IPS-18a (cell line): ENCODE measurements around the gene HTRA3.

Experiments used
- H3K27ac ChIP-seq: one replicate; pipeline ENCODE4 v1.5.1; 2013; ENCODE audit warnings: low read length
- H3K27me3 ChIP-seq: one replicate; pipeline ENCODE4 v1.6.1; 2013; ENCODE audit warnings: mild to moderate bottlenecking, low read length; ENCODE audit not compliant: control insufficient read depth, insufficient read depth
- H3K36me3 ChIP-seq: one replicate; pipeline ENCODE4 v1.6.1; 2013; ENCODE audit warnings: low read depth, low read length; ENCODE audit not compliant: control insufficient read depth
- H3K4me1 ChIP-seq: one replicate; pipeline ENCODE4 v1.6.1; 2013; ENCODE audit warnings: low read depth, low read length; ENCODE audit not compliant: control insufficient read depth
- H3K4me3 ChIP-seq: one replicate; pipeline ENCODE4 v1.5.1; 2013; ENCODE audit warnings: low read length
- H3K9ac ChIP-seq: one replicate; pipeline ENCODE4 v1.6.1; 2013; ENCODE audit warnings: mild to moderate bottlenecking, low read length, moderate library complexity
- H3K9me3 ChIP-seq: one replicate; pipeline ENCODE4 v1.6.1; 2013; ENCODE audit warnings: low read depth, low read length; ENCODE audit not compliant: control insufficient read depth

Gene HTRA3

DNA sequence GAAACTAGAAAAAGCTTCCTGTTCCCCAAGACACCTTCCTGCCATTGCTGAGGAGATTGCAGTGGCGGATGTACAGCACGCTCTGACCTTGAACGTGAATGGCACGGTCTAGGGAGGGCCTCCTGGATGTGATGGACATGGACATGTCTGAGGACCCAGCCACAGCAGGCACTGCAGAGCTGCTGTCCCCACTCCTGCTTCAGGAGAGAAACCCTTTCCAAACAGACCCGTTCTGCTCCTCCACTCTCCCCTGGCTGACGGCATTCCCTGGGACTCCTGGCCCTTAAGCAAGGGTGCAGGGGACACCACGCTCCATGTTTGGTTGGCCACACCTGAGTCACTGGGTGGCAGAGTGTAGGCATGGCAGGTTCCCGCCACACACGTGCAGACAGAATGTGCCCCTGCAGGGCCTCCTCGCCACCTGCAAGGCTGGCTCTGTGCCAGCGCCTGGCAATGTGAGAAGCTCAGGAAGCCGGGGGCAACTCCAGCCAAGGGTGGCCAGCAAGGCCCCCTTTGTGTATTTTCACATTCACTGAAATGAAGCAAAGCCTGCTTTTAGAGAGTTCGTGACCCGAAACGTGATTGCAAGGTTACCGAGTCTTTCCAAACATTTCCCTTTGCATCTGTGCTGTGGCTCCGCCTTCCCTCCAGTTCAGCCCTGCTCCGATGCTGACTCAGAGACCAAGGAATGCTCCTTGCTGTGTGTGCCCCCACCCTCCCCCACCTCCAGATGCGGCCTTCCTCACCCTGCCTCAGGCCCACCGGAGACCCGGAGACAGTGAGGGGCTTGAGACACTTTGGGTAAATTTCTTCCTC, 46.1 kb downstream of the HTRA3 start:
- H3K9me3 ChIP-seq, result no peaks in the 10 kb centered on the region
- H3K27ac ChIP-seq, result no peak overlapping the region
- H3K36me3 ChIP-seq, result no peaks in the 10 kb centered on the region
- H3K4me1 ChIP-seq, result peaks cover 14% of the 10 kb centered on the region
- H3K4me3 ChIP-seq, result no peak overlapping the region
- no peaks in the 10 kb centered on the region for H3K27me3 ChIP-seq
- H3K9ac ChIP-seq, result no peak overlapping the region

- no peaks in the 10 kb centered on the region for H3K9me3 ChIP-seq
- H3K27ac ChIP-seq, result no peak overlapping the region
- no peaks in the 10 kb centered on the region for H3K27me3 ChIP-seq
- peaks cover 14% of the 10 kb centered on the region for H3K4me1 ChIP-seq
- no peak overlapping the region for H3K9ac ChIP-seq
- H3K4me3 ChIP-seq, result no peak overlapping the region
- H3K36me3 ChIP-seq, result no peaks in the 10 kb centered on the region
Observed at GRCh38 chr4:8316251-8316771, 46.8 kb downstream of the HTRA3 start.

DNA sequence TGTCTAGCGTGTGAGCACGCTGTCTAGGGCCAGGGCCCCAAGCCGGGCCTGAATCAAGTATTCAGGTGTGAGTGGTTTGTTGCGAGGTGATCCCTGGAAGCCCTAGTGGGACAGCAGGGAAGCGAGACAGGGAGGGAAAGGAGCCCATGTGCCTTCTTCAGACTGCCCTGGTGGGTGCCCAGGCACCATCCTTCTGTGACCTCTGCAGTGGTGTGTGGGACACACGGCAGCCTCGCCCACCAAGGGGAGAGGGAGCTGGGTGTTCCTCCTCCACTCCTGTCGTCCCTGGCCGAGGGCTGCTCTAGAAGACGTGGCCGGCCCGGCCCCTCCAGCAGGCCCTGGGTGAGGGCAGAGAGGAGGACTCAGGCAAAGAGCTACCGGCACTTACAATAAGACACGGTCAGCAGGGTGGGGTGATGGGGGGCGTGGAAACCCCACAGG, 47.4 kb downstream of the HTRA3 start:
- no peaks in the 10 kb centered on the region for H3K27me3 ChIP-seq
- no peaks in the 10 kb centered on the region for H3K9me3 ChIP-seq
- no peak overlapping the region for H3K4me3 ChIP-seq
- no peaks in the 10 kb centered on the region for H3K36me3 ChIP-seq
- H3K27ac ChIP-seq, result no peak overlapping the region
- no peak overlapping the region for H3K9ac ChIP-seq
- peaks cover 14% of the 10 kb centered on the region for H3K4me1 ChIP-seq

GRCh38 chr4:8317474-8317873, 47.9 kb downstream of the HTRA3 start:
- Histone ChIP-seq H3K4me3 (no peak overlapping the region), H3K36me3 (no peaks in the 10 kb centered on the region), H3K9me3 (no peaks in the 10 kb centered on the region), H3K9ac (no peak overlapping the region), H3K4me1 (peaks cover 14% of the 10 kb centered on the region), H3K27ac (no peak overlapping the region), H3K27me3 (no peaks in the 10 kb centered on the region)

DNA sequence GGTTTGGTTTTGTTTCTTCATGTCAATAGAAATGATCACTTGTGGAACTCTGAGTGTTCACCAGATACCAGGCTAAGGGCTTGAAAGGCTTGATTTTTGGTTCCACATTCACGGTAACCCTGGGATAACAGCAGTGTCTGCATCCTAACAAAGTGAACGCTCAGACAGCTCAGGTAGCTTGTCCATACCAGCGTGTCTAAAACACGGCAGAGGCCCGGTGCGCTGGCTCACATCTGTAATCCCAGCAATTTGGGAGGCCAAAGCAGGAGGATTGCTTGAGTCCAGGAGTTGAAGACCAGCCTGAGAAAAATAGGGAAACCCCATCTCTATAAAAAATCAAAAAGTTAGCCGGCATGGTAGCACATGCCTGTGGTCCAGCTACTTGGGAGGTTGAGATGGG, 49.0 kb downstream of the HTRA3 start:
- H3K27ac ChIP-seq, result no peak overlapping the region
- H3K9ac ChIP-seq, result no peak overlapping the region
- H3K27me3 ChIP-seq, result no peaks in the 10 kb centered on the region
- H3K4me1 ChIP-seq, result peaks cover 14% of the 10 kb centered on the region
- H3K4me3 ChIP-seq, result no peak overlapping the region
- no peaks in the 10 kb centered on the region for H3K36me3 ChIP-seq
- H3K9me3 ChIP-seq, result no peaks in the 10 kb centered on the region

GRCh38 chr4:8319061-8319460, 49.5 kb downstream of the HTRA3 start:
- H3K27ac ChIP-seq, result no peak overlapping the region
- H3K36me3 ChIP-seq, result no peaks in the 10 kb centered on the region
- no peak overlapping the region for H3K9ac ChIP-seq
- no peak overlapping the region for H3K4me3 ChIP-seq
- H3K27me3 ChIP-seq, result no peaks in the 10 kb centered on the region
- peaks cover 14% of the 10 kb centered on the region for H3K4me1 ChIP-seq
- H3K9me3 ChIP-seq, result no peaks in the 10 kb centered on the region

- no peak overlapping the region for H3K9ac ChIP-seq
Observed at GRCh38 chr4:8319731-8320385, 50.3 kb downstream of the HTRA3 start.

GRCh38 chr4:8320386-8320750, 50.8 kb downstream of the HTRA3 start:
- Histone ChIP-seq H3K4me1 (peaks cover 12% of the 10 kb centered on the region), H3K4me3 (no peak overlapping the region), H3K27me3 (no peaks in the 10 kb centered on the region), H3K36me3 (no peaks in the 10 kb centered on the region), H3K9me3 (no peaks in the 10 kb centered on the region), H3K27ac (no peak overlapping the region), H3K9ac (no peak overlapping the region)

More at GRCh38 chr4:8319731-8320385, 50.3 kb downstream of the HTRA3 start:
- no peak overlapping the region for H3K27ac ChIP-seq
- H3K4me3 ChIP-seq, result no peak overlapping the region
- no peaks in the 10 kb centered on the region for H3K36me3 ChIP-seq
- H3K4me1 ChIP-seq, result peaks cover 14% of the 10 kb centered on the region
- no peaks in the 10 kb centered on the region for H3K27me3 ChIP-seq
- H3K9me3 ChIP-seq, result no peaks in the 10 kb centered on the region

- no peaks in the 10 kb centered on the region for H3K36me3 ChIP-seq
- no peaks in the 10 kb centered on the region for H3K9me3 ChIP-seq
- H3K4me1 ChIP-seq, result peaks cover 3% of the 10 kb centered on the region
- no peaks in the 10 kb centered on the region for H3K27me3 ChIP-seq
- H3K9ac ChIP-seq, result no peak overlapping the region
- H3K4me3 ChIP-seq, result no peak overlapping the region
- H3K27ac ChIP-seq, result no peak overlapping the region
Observed at GRCh38 chr4:8321220-8321619, 51.7 kb downstream of the HTRA3 start.

- Histone ChIP-seq H3K27me3 (no peaks in the 10 kb centered on the region), H3K36me3 (no peaks in the 10 kb centered on the region), H3K4me1 (peaks cover under 1% of the 10 kb centered on the region), H3K27ac (no peak overlapping the region), H3K4me3 (no peak overlapping the region), H3K9me3 (no peaks in the 10 kb centered on the region), H3K9ac (no peak overlapping the region)
Observed at GRCh38 chr4:8321771-8322170, 52.2 kb downstream of the HTRA3 start.

DNA sequence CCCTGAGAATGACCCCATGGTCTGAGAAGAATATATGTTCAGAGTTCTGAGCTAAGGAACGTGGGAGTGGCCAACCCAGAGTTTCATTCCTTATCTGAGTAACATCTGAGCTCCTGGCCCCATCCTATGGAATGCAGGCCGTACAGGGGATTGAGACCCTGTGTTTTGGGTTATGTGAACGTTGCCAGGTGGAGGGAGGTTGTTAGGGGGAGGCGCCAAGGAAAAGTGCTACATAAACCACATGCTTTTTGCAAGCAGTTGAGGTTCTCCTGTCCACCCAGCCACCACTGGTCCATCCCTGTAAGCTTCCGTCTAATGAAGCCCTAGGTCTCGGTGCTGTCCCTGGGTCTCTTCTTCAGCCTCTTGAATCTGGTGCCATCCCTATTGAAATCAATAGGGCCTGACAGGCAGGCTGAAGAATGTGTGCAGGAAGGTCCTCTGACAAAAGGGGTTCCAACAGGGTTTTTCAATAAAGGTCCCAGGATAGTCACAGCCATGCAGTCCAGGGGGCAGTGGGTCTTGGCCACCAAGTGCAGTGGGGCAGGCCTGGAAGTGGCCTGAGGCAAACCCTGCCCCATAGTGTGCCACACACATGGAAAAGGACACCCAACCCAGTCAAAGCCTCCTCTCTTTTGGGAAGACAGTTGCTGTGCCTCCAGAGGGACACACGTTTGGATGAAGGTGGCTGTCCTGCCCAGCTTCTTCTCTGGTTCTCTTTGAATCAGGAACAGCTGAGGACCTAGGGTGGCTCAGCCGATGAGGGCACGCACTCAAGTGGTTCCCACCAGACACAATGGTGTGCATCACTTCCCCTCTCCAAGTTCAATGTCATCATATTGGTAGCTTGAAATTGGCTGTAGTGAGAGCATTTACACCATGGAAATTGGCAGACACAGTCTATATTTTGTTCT, 53.5 kb downstream of the HTRA3 start:
- Histone ChIP-seq H3K36me3 (no peaks in the 10 kb centered on the region), H3K9me3 (peaks cover 3% of the 10 kb centered on the region), H3K4me3 (no peak overlapping the region), H3K9ac (no peak overlapping the region), H3K4me1 (no peaks in the 10 kb centered on the region), H3K27me3 (no peaks in the 10 kb centered on the region), H3K27ac (no peak overlapping the region)
